ENCODE results near the gene STX18.

DNA sequence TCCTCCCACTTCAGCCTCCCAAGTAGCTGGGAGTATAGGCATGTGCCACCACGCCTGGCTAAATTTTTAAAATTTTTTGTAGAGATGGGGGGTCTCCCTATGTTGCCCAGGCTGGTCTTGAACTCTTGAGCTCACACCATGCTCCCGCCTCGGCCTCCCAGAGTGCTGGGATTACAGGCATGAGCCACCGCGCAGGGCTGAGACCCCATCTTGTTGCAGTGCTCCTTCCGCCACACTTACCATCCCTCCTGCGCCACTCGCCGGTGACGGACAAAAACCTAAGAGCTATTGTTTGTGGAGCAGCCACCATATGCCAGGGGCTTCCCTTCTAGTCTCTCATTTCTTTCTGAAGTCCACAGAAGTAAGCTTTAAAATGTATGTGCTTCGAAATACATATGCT, 120.5 kb downstream of the STX18 start:
- TF ChIP-seq, protein P1, sequence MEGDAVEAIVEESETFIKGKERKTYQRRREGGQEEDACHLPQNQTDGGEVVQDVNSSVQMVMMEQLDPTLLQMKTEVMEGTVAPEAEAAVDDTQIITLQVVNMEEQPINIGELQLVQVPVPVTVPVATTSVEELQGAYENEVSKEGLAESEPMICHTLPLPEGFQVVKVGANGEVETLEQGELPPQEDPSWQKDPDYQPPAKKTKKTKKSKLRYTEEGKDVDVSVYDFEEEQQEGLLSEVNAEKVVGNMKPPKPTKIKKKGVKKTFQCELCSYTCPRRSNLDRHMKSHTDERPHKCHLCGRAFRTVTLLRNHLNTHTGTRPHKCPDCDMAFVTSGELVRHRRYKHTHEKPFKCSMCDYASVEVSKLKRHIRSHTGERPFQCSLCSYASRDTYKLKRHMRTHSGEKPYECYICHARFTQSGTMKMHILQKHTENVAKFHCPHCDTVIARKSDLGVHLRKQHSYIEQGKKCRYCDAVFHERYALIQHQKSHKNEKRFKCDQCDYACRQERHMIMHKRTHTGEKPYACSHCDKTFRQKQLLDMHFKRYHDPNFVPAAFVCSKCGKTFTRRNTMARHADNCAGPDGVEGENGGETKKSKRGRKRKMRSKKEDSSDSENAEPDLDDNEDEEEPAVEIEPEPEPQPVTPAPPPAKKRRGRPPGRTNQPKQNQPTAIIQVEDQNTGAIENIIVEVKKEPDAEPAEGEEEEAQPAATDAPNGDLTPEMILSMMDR (conservative IDR thresholded peaks at IDR 0.05 in 1 of 2, IDR thresholded peaks at IDR 0.05 in 1 of 2; ENCODE audit: low read depth in 1 of 2, low read length in 2 of 2), result no peak
- no peak for TF ChIP-seq EZH2 (IDR thresholded peaks at IDR 0.05; ENCODE audit: low read length, missing control alignments)
